GM12801 (cell line): ENCODE measurements around the gene RUNX2.

Source experiments
- CTCF ChIP-seq: IDR thresholded peaks from one replicate; pipeline ENCODE4 v1.5.1; 2011; ENCODE audit warnings: control low read depth; ENCODE audit not compliant: insufficient read length; ENCODE audit errors: extremely low read depth

Gene RUNX2

GRCh38 chr6:45591890-45592289 is 263.8 kb downstream of the RUNX2 start:
- TF ChIP-seq CTCF, result no peak

GRCh38 chr6:45592991-45593390 is 264.9 kb downstream of the RUNX2 start:
- no peak for TF ChIP-seq CTCF

GRCh38 chr6:45595010-45595851 is 267.1 kb downstream of the RUNX2 start:
- TF ChIP-seq CTCF, result no peak

GRCh38 chr6:45597424-45597823 is 269.3 kb downstream of the RUNX2 start:
- TF ChIP-seq CTCF, result no peak

GRCh38 chr6:45599053-45599452 is 270.9 kb downstream of the RUNX2 start:
- no peak for TF ChIP-seq CTCF

- no peak for TF ChIP-seq CTCF
Measured at GRCh38 chr6:45605971-45606370, 277.8 kb downstream of the RUNX2 start.

GRCh38 chr6:45606831-45607400 is 278.8 kb downstream of the RUNX2 start:
- no peak for TF ChIP-seq CTCF
